ENCODE data around the gene C1orf146. TPM values are rescaled to one million over a fixed set of nuclear protein-coding genes. Genes with fewer than 3 reads are reported as not detected.
A peak's percentile ranks its signal among the peaks of the same experiment; 100 is the strongest.
"Not testable (repeated sequence)": the region's sequence is repeated elsewhere in the genome, so short reads cannot be mapped to it uniquely, and the experiment has no call there.

The C1orf146 gene
- total RNA-seq, 4 donors from 2014 or later, result not detected

GRCh38 chr1:92274939-92275338, 57.2 kb downstream of the C1orf146 start:
- H3K4me3 ChIP-seq (ENCODE audit: low read depth, poor library complexity, severe bottlenecking), result no peak overlapping the region
- intact Hi-C loops (cut with DNase I; ENCODE audit: low total_unique reads), result no loop called here
- no peak for TF ChIP-seq CTCF (IDR thresholded peaks at IDR 0.05)
- no peak for TF ChIP-seq POLR2A (IDR thresholded peaks at IDR 0.05)
- 82 to 94% methylated on average over 1 of the region's 1 CpG for WGBS, 2 donors
- no peak for DNase-seq (ENCODE audit: low spot score in 2 of 2)

DNA sequence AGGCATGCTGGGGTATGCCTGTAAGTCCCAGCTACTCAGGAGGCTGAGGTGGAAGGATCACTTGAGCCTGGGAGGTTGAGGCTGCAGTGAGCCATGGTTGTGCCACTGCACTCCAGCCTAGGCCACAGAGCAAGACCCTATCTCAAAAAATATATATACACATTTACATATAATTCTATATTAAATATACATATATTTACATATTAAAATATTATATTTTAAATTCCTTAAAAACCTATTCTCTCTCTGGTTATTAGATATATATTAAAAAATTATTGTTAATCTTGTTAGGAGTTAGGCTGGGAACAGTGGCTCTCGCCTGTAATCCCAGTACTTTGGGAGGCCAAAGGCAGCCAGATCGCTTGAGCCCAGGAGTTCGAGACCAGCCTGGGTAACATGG, 58.4 kb downstream of the C1orf146 start:
- TF ChIP-seq CTCF (IDR thresholded peaks at IDR 0.05) (no peak), POLR2A (IDR thresholded peaks at IDR 0.05) (no peak)
- 96 to 97% methylated on average over 3 of the region's 3 CpGs for WGBS, 2 donors
- no peak overlapping the region for H3K4me3 ChIP-seq (ENCODE audit: low read depth, poor library complexity, severe bottlenecking)
- intact Hi-C loops (cut with DNase I; ENCODE audit: low total_unique reads), result no loop called here
- no peak for DNase-seq (ENCODE audit: low spot score in 2 of 2)

DNA sequence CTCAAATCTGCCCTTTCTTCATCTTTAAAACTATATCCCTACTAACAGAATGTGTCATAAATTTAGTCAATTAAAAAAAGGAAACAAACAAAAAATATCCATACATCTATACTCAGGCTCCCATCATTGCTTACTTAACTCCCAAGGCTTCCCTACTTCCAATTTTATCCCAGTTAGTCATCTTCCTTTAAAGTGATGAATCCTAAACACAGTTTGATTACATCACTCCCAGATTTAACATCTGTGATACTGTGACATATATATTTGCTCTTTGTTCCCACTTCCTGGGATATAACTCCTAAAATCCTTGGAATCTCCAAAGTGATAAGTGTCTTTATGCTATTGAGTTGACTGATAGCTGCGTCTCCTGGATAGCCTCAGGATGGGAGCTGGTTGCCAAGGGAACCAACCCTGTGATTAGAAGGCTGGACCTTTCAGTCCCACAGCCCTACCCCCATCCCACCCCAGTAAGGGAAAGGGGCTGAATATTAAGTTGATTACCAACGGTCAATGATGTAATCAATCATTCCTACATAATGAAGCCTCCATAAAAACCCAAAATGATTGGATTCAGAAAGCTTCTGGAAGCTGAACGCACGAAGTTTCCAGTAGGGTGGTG, 59.5 kb downstream of the C1orf146 start:
- 90 to 91% methylated on average over 4 of the region's 4 CpGs for WGBS, 2 donors
- no peak for DNase-seq (ENCODE audit: low spot score in 2 of 2)
- no peak overlapping the region for H3K4me3 ChIP-seq (ENCODE audit: low read depth, poor library complexity, severe bottlenecking)
- TF ChIP-seq CTCF (IDR thresholded peaks at IDR 0.05), result no peak
- no peak for TF ChIP-seq POLR2A (IDR thresholded peaks at IDR 0.05)
- intact Hi-C loops (cut with DNase I; ENCODE audit: low total_unique reads), result no loop called here

- DNase-seq (ENCODE audit: low spot score in 2 of 2); intact Hi-C loops (cut with DNase I; ENCODE audit: low total_unique reads); H3K4me3 ChIP-seq (ENCODE audit: low read depth, poor library complexity, severe bottlenecking): not testable (repeated sequence)
- 98 to 99% methylated on average over 15 of the region's 15 CpGs for WGBS, 2 donors
These were observed 62.1 kb downstream of the C1orf146 start for GRCh38 chr1:92279781-92280180.

DNA sequence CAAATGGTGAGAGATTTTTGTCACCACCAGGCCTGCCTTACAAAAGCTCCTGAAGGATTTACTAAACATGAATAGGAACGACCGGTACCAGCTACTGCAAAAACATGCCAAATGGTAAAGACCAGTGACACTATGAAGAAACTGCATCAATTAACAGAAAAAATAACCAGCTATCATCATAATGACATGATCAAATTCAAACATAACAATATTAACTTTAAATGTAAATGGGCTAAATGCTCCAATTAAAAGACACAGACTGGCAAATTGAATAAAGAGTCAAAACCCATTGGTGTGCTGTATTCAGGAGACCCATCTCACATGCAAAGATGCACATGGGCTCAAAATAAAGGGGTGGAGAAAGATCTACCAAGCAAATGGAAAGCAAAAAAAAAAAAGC, 63.7 kb downstream of the C1orf146 start:
- WGBS, 2 donors, result 92 to 96% methylated on average over 2 of the region's 2 CpGs
- H3K4me3 ChIP-seq (ENCODE audit: low read depth, poor library complexity, severe bottlenecking); intact Hi-C loops (cut with DNase I; ENCODE audit: low total_unique reads); DNase-seq (ENCODE audit: low spot score in 2 of 2): not testable (repeated sequence)

DNA sequence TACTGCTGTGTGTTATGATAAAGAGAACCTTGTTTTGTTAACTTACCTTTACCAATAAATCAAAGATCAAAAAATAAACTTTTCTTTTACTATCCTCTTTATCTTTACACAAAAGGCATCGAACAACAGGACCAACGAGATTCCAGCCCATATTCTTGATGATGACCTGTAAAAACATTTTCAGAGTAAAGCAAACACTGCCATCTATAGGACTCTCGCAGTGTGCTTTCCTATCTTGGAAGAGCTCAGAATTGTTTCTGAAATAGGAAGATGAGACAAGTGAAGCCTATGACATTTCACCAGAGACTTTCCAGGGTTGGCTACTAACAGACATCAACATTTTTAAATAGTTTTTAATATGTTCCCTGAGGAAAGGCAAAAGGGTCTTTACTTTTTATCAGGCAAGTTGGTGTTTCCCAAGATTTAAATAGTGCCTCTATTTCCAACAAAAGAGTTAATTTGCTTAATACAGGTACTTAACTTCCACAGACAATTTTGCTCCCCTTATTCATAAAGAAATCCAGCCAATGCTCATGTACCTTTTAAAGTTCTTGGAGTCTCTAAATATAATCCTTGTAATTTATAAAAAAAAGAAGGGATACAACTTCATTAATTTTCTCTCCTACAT, 73.8 kb downstream of the C1orf146 start:
- TF ChIP-seq POLR2A (IDR thresholded peaks at IDR 0.05), result no peak
- no peak for TF ChIP-seq CTCF (IDR thresholded peaks at IDR 0.05)
- H3K4me3 ChIP-seq (ENCODE audit: low read depth, poor library complexity, severe bottlenecking), result no peak overlapping the region
- intact Hi-C loops (cut with DNase I; ENCODE audit: low total_unique reads), result no loop called here
- 13 to 14% methylated on average over 3 of the region's 3 CpGs for WGBS, 2 donors
- DNase-seq (ENCODE audit: low spot score in 2 of 2), result peak in 1 of 2 donors; percentile 17

Other genes with a start within 250 kb of the C1orf146 start
- 1 to 10 TPM in 3 of 4 donors, under 1 TPM in 1; 0.17 to 3.4 (median 1.5) TPM for gene EPHX4, start 187.9 kb upstream of the C1orf146 start, total RNA-seq
- not detected for gene SETSIP, start 142.5 kb upstream of the C1orf146 start, total RNA-seq
- gene BTBD8, start 137.6 kb upstream of the C1orf146 start, total RNA-seq, result 1 to 10 TPM; 1.3 to 5.0 (median 2.8) TPM
- gene GLMN, start 81.1 kb downstream of the C1orf146 start, total RNA-seq, result 1 to 10 TPM; 4.6 to 9.3 (median 5.1) TPM
- 10 to 100 TPM in 1 of 4 donors, 1 to 10 TPM in 3; 9.0 to 14.5 (median 9.3) TPM for gene RPAP2, start 81.1 kb downstream of the C1orf146 start, total RNA-seq

Data from lower leg skin (tissue), 4 donors.